Neural progenitor cell (in vitro differentiated cells): ENCODE data around the gene HS3ST2. TPM values are rescaled to one million over a fixed set of nuclear protein-coding genes. Genes with fewer than 3 reads are reported as not detected.

Experiments
- DNase-seq: peaks from one replicate; pipeline ENCODE4 v3.0.0-alpha.2; 2016; ENCODE audit warnings: low spot score
- H2AFZ ChIP-seq: fragments of 200-600 bp; sonication (generic); replicated peaks from 2 replicates; pipeline ENCODE4 v1.6.1; 2016; ENCODE audit warnings: antibody characterized with exemption
- H3F3A ChIP-seq: fragments of 200-600 bp; sonication (generic); 2 replicates; pipeline ENCODE4 v1.6.1; 2016; ENCODE audit warnings: antibody characterized with exemption, low read depth
- H3K27ac ChIP-seq: fragments of 200-600 bp; sonication (generic); 2 replicates; pipeline ENCODE4 v1.5.1; 2016; ENCODE audit warnings: mild to moderate bottlenecking
- H3K27me3 ChIP-seq: fragments of 200-600 bp; sonication (generic); 2 replicates; pipeline ENCODE4 v1.6.1; 2016; ENCODE audit warnings: mild to moderate bottlenecking, moderate library complexity
- H3K36me3 ChIP-seq: fragments of 200-600 bp; sonication (generic); 2 replicates; pipeline ENCODE4 v1.5.1; 2016
- H3K4me1 ChIP-seq: fragments of 200-600 bp; sonication (generic); 2 replicates; pipeline ENCODE4 v1.6.1; 2016; ENCODE audit warnings: mixed run types
- H3K4me2 ChIP-seq: fragments of 200-600 bp; sonication (generic); 2 replicates; pipeline ENCODE4 v1.6.1; 2016
- H3K4me3 ChIP-seq: fragments of 200-600 bp; sonication (generic); 2 replicates; pipeline ENCODE4 v1.5.1; 2016
- H3K79me2 ChIP-seq: fragments of 200-600 bp; sonication (generic); 2 replicates; pipeline ENCODE4 v1.6.1; 2016; ENCODE audit warnings: low read depth
- H3K9ac ChIP-seq: fragments of 200-600 bp; sonication (generic); 2 replicates; pipeline ENCODE4 v1.6.1; 2016
- H3K9me3 ChIP-seq: fragments of 200-600 bp; sonication (generic); 2 replicates; pipeline ENCODE4 v1.5.1; 2016; ENCODE audit warnings: low read depth
- H4K20me1 ChIP-seq: fragments of 200-600 bp; sonication (generic); 2 replicates; pipeline ENCODE4 v1.6.1; 2016; ENCODE audit warnings: low read depth
- H3K27ac Mint-ChIP-seq: 3 replicates; pipeline ENCODE4 v1.8.0; 2021; ENCODE audit warnings: mixed read lengths
- H3K27me3 Mint-ChIP-seq: 2 replicates; pipeline ENCODE4 v1.8.0; 2022; ENCODE audit warnings: low read depth, mild to moderate bottlenecking, inconsistent platforms, moderate library complexity, mixed read lengths; ENCODE audit not compliant: insufficient read depth
- H3K36me3 Mint-ChIP-seq: 3 replicates; pipeline ENCODE4 v1.8.0; 2021; ENCODE audit warnings: mixed read lengths
- H3K4me1 Mint-ChIP-seq: 3 replicates; pipeline ENCODE4 v1.8.0; 2021; ENCODE audit warnings: mixed read lengths
- H3K4me3 Mint-ChIP-seq: 3 replicates; pipeline ENCODE4 v1.8.0; 2021; ENCODE audit warnings: mild to moderate bottlenecking, moderate library complexity, mixed read lengths
- H3K9me3 Mint-ChIP-seq: 3 replicates; pipeline ENCODE4 v1.8.0; 2020; ENCODE audit warnings: mixed read lengths
- CTCF ChIP-seq: fragments of 200-600 bp; sonication (generic); IDR thresholded peaks from 2 replicates; pipeline ENCODE4 v1.5.1; 2017; ENCODE audit warnings: antibody characterized with exemption, mild to moderate bottlenecking
- EZH2 ChIP-seq: fragments of 200-600 bp; sonication (generic); IDR thresholded peaks from 2 replicates; pipeline ENCODE4 v1.6.1; 2017; ENCODE audit warnings: antibody characterized with exemption, mild to moderate bottlenecking, moderate library complexity
- EZH2phosphoT487 ChIP-seq: fragments of 200-600 bp; sonication (generic); IDR thresholded peaks from 2 replicates; pipeline ENCODE4 v1.6.1; 2017; ENCODE audit warnings: antibody characterized with exemption
- total RNA-seq: library from RNA; depleted of rRNA; stranded (reverse); fragments of >200 nt; gene quantifications from 2 replicates; pipeline ENCODE4 v1.2.3, GENCODE V29; 2015; ENCODE audit warnings: low replicate concordance

The HS3ST2 gene
- total RNA-seq, 1 donor from 2014 or later, result not detected

DNA sequence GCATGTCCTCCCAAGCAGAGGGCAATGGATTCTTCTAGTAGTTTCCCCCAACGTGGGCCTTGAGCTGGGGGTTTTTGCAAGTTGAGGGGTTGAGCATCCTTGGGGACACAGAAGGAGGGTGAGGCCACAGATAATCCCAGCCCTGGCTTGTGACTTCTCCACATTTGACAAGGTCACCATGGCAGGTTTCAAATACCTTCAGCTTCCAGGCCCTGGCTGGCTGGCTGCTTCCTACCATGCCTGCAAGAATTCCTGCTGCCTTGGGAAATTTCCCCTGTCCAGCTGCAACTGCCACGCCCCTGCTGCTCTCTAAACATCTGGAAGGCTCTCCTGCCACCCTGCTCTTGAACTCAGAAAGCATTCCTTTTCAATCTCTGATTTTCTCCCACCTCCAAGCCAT is 41.3 kb downstream of the HS3ST2 start:
- Mint-ChIP-seq H3K27ac (no peak overlapping the region), H3K9me3 (no peaks in the 10 kb centered on the region), H3K36me3 (no peaks in the 10 kb centered on the region), H3K27me3 (peaks cover 4% of the 10 kb centered on the region), H3K4me1 (no peaks in the 10 kb centered on the region), H3K4me3 (no peak overlapping the region)
- no peak for DNase-seq
- no peak overlapping the region for H3K4me3 ChIP-seq
- H3K79me2 ChIP-seq, result no peaks in the 10 kb centered on the region
- no peak overlapping the region for H3K9ac ChIP-seq
- H2AFZ ChIP-seq, result no peak overlapping the region
- no peak overlapping the region for H3K27ac ChIP-seq
- TF ChIP-seq CTCF (no peak), EZH2phosphoT487 (no peak), EZH2 (no peak)
- no peaks in the 10 kb centered on the region for H4K20me1 ChIP-seq
- no peaks in the 10 kb centered on the region for H3K27me3 ChIP-seq
- H3K4me2 ChIP-seq, result no peak overlapping the region
- no peaks in the 10 kb centered on the region for H3F3A ChIP-seq
- no peaks in the 10 kb centered on the region for H3K9me3 ChIP-seq
- no peaks in the 10 kb centered on the region for H3K36me3 ChIP-seq
- no peaks in the 10 kb centered on the region for H3K4me1 ChIP-seq

DNA sequence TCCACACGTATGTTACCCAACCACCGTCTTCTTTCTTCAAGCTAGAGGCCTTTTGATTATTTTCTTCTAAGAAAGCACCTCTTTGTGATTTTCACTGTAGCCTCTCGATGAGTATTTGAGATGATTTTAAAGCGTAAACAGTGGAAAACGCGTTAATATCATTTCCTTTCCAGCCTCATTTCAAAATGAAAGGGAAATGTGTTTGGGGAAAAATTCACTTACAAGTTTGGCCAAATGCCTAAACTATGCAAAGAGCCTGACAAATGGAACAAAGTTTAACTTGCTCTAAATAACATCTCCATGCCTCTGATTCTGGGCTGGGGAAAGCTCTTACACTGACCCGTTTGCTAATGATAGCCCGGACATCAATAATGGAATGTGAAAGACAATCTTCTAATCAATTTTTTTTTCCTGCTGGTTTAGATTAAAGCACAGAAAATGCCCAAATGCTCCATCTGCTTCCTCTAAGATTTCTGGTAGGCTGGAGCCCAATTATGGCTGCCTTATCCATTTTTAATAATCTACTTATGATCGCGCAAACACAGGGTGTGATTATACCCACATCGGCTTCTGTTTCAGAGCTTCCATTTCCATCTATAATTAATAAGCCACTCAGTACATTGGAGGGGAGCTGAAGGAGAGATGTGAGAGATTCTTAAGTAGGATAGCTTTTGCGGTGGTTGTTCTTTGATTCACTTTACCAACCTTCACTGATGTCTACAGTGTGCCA is 43.5 kb downstream of the HS3ST2 start:
- no peak overlapping the region for H3K9ac ChIP-seq
- H3K36me3 ChIP-seq, result no peaks in the 10 kb centered on the region
- Mint-ChIP-seq H3K4me3 (no peak overlapping the region), H3K36me3 (no peaks in the 10 kb centered on the region), H3K27ac (no peak overlapping the region), H3K27me3 (peaks cover 4% of the 10 kb centered on the region), H3K9me3 (no peaks in the 10 kb centered on the region), H3K4me1 (no peaks in the 10 kb centered on the region)
- H3K27me3 ChIP-seq, result no peaks in the 10 kb centered on the region
- no peaks in the 10 kb centered on the region for H3K4me1 ChIP-seq
- H3K4me2 ChIP-seq, result no peak overlapping the region
- H4K20me1 ChIP-seq, result no peaks in the 10 kb centered on the region
- DNase-seq, result no peak
- H3K27ac ChIP-seq, result no peak overlapping the region
- TF ChIP-seq CTCF (no peak), EZH2 (no peak), EZH2phosphoT487 (no peak)
- no peaks in the 10 kb centered on the region for H3K79me2 ChIP-seq
- H3K9me3 ChIP-seq, result no peaks in the 10 kb centered on the region
- no peak overlapping the region for H2AFZ ChIP-seq
- no peak overlapping the region for H3K4me3 ChIP-seq
- H3F3A ChIP-seq, result no peaks in the 10 kb centered on the region

DNA sequence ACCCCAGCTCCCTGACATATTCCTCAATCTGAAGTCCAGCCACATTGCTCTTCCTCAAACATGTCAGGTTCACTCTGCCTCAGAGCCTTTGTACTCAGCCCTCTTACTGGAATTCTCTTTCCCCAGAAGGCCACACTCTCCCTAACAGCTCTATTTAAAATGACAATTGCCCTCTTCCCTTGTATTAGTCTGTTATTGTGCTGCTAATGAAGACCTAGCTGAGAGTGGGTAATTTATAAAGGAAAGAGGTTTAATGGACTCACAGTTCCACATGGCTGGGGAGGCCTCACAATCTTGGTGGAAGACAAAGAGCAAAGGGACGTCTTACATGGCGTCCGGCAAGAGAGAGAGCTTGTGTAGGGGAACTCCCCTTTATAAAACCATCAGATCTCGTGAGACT is 46.0 kb downstream of the HS3ST2 start:
- H3K9ac ChIP-seq, result no peak overlapping the region
- H3K27me3 ChIP-seq, result no peaks in the 10 kb centered on the region
- DNase-seq, result no peak
- no peaks in the 10 kb centered on the region for H3K36me3 ChIP-seq
- no peak overlapping the region for H3K4me2 ChIP-seq
- no peaks in the 10 kb centered on the region for H3K4me1 Mint-ChIP-seq
- no peaks in the 10 kb centered on the region for H3K9me3 Mint-ChIP-seq
- no peaks in the 10 kb centered on the region for H4K20me1 ChIP-seq
- H3K4me3 Mint-ChIP-seq, result no peak overlapping the region
- H3K27ac Mint-ChIP-seq, result no peak overlapping the region
- H3F3A ChIP-seq, result no peaks in the 10 kb centered on the region
- no peaks in the 10 kb centered on the region for H3K9me3 ChIP-seq
- H3K27ac ChIP-seq, result no peak overlapping the region
- peaks cover 4% of the 10 kb centered on the region for H3K27me3 Mint-ChIP-seq
- H2AFZ ChIP-seq, result peak overlapping the region; percentile 77
- no peaks in the 10 kb centered on the region for H3K36me3 Mint-ChIP-seq
- H3K4me3 ChIP-seq, result no peak overlapping the region
- no peaks in the 10 kb centered on the region for H3K79me2 ChIP-seq
- no peaks in the 10 kb centered on the region for H3K4me1 ChIP-seq
- no peak for TF ChIP-seq EZH2
- no peak for TF ChIP-seq EZH2phosphoT487
- no peak for TF ChIP-seq CTCF
